HL-60/S4 (cell line): ENCODE measurements around the gene CHAD.
"Not testable (repeated sequence)": the region's sequence is repeated elsewhere in the genome, so short reads cannot be mapped to it uniquely, and the experiment has no call there.

Experiments
- in situ Hi-C: fragments of 300-500 bp; cut with MboI; formaldehyde crosslinking; loops from 2 replicates; pipeline ENCODE4 v1.14.3; 2022; ENCODE audit warnings: low sequenced_read_pairs

Gene CHAD

GRCh38 chr17:50475362-50475761, 6.7 kb upstream of the CHAD start:
- in situ Hi-C loops = no loop called here

- in situ Hi-C loops = no loop called here
Measured at GRCh38 chr17:50474523-50474922, 5.8 kb upstream of the CHAD start.

GRCh38 chr17:50473901-50474300, 5.2 kb upstream of the CHAD start:
- in situ Hi-C loops = no loop called here

DNA sequence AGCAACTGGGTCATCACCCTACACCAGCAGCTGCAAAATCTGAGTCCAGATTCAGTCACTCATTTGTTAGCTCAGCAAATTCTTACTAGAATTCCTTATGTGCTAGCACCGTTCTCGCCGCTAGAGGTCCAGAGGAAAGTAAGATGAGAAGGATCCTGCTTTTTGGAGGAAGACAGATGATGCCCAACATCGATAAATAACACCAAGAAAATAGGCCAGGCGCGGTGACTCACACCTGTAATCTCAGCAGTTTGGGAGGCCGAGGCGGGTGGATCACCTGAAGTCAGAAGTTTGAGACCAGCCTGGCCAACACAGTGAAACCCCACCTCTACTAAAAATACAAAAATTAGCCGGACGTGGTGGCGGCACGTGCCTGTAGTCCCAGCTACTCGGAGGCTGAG, 4.1 kb upstream of the CHAD start:
- in situ Hi-C loops = not testable (repeated sequence)

DNA sequence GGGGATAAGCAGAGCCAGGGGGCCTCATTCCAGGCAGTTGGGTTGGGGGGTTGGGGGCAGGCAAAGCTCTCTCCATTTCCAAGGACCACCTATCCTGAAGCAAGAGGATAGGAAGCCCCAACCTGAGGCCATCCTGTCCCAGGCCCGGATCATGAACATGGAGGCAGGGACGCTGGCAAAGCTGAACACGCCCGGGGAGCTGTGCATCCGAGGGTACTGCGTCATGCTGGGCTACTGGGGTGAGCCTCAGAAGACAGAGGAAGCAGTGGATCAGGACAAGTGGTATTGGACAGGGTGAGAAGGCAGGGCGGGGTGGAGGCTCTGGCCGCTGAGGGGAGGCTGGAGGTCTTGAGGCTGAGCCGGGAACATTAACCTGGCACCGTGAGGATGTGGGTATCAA, 3.6 kb upstream of the CHAD start:
- in situ Hi-C loops = no loop called here

GRCh38 chr17:50471009-50471905, 2.6 kb upstream of the CHAD start:
- in situ Hi-C loops = no loop called here

DNA sequence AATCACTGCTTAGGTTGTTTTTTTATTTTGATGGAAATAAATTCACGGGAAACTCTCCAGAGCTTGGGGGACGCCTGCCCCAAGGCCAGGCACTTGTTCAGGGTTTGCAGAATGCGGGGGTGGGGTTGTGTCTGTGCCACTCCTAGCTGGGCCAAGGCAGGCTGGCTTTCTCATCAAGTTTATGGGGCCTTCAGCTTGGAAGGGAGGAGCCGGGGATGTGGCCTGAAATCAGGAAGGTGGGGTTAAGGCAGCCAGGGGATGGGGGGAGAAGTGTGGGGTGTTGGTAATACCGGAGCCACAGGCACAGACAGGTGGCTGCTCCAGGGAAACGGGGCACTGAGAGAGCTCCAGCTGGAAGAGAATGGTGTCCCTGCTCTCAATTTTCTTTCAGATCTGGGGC, 1.7 kb upstream of the CHAD start:
- in situ Hi-C loops = no loop called here

GRCh38 chr17:50469671-50470305, 1.1 kb upstream of the CHAD start:
- in situ Hi-C loops = no loop called here

DNA sequence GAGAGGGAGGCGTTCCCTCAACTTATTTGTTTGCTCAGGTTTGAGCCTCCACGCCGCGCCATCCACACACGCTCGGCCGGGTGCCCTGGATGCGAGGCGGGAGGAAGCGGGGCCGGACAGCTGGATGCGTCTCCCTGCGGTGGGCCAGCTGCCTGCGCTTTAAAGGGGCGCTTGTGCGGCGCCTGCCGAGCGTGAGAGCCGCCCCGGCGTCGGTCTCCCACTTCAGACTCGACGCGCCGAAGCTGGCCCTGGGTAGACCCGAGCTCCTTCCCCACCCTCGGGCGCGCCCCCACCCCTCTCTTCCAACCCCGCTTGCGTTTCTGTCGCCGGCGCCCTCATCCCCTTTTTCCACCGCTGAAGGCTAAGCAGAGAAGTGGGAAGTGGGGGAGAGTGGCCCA, 527 bp upstream of the CHAD start:
- in situ Hi-C loops = no loop called here

DNA sequence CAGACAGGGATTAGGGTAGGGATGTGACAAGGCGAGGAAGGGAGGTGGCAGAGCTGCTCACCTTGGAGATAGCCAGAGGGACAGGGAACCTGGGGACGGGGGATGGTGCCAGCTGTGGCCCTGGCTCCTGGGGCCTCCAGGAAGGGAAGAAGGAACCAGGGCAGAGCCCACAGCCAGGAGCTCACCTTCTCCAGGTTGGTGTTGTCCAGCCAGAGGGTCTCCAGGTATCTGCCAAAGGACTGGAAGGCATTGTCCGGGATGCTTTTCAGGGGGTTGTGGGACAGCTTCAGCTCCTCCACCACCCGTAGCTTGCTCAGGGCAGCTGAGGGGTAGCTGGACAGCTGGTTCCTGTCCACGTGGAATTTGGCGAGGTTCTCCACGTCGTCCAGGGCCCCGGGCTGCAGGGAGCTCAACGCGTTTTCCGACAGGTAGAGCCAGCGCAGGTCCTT, 801 bp downstream of the CHAD start:
- in situ Hi-C loops = no loop called here

GRCh38 chr17:50467114-50467854, 1.4 kb downstream of the CHAD start:
- in situ Hi-C loops = no loop called here

DNA sequence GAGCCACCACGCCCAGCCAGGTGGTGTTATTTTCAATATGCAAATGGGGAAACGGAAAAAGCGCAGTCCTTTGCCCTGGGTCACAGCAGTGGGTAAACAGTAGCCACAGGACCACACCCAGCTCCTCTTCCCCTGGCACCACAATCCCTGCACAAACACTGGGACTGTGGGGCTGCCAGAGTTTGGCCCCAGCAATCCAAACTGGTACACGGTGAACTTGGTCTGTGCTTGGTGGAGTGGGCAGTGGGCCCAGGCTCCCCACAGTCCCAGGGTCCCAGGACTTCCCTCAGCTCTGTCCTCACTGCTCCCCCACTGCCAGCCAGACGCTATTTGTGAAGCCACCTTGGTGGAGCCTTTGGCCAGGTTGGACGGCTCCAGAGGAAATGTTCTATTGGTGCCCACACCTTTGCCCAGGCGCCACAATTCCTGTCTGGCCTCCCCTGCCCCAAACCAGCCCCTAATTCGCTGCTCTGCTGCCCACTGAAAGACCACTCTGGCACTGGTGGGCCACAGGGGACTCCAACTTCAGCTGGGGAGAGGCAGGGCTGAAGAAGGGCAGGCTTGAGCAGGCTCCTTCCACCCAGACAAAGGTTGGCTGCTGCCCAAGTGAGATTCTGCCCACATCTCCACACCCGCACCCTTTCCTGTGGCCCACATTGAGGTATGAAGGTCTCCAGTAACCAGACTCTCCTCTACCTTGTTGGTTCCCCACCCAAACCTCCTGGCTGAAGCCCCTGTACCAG, 2.1 kb downstream of the CHAD start:
- in situ Hi-C loops = no loop called here

DNA sequence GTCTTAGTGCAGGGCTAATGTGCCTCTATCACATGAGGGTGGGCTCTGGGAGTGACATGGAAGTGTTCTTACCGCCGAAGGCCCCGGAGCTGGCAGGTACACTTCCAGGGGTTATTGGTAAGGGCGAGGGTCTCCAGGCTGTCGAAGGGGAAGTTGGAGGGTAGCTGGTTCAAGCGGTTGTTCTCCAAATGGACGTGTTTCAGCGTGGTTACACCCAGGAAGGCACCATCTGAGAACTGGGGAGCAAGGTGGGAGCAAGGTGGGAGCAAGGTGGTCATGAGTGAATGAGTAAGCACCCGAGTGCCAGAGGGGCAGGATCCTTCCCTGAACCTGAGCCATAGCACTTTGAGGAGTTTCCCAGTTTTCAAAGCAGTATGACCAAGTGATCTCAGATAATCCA, 3.0 kb downstream of the CHAD start:
- in situ Hi-C loops = no loop called here

GRCh38 chr17:50465171-50465570, 3.5 kb downstream of the CHAD start:
- in situ Hi-C loops = no loop called here

GRCh38 chr17:50464736-50465135, 3.9 kb downstream of the CHAD start:
- in situ Hi-C loops = no loop called here

GRCh38 chr17:50464121-50464520, 4.6 kb downstream of the CHAD start:
- in situ Hi-C loops = no loop called here

GRCh38 chr17:50462446-50462845, 6.2 kb downstream of the CHAD start:
- in situ Hi-C loops = no loop called here

DNA sequence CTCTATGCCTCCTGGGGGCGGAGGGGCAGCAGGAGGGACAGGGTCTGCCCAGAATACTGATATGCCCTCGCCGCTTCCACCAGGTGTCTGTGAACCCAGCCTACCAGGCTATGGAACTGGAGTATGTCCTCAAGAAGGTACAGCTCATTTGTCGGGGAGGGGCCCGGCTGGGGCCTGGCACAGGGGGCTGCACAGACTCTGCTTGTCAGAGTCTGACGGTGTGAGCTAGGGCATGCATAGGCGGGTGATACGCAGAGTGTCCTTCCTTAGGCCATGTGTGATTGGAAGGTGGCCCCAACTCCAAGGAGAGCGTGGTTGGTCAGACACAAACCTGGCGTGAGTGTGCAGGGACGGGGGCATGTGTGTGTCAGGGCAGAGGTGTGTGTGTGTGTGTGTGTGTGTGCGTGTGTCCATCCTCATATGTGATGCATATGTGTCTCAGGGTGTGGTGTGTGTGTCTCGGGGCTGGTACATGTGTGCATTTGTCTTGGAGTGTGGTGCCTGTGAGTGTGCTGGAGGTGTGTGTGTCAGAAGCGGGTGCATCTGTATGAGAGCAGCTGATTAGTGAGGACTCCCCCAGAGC, 7.0 kb downstream of the CHAD start:
- in situ Hi-C loops = no loop called here

- in situ Hi-C loops = no loop called here
Measured at GRCh38 chr17:50460831-50461526, 7.7 kb downstream of the CHAD start.

GRCh38 chr17:50459756-50460155, 8.9 kb downstream of the CHAD start:
- in situ Hi-C loops = no loop called here
